Measurements from ENCODE around the gene ZNF212.

Gene ZNF212

GRCh38 chr7:149197675-149198074, 41.8 kb upstream of the ZNF212 start:
- H3K4me3 ChIP-seq (ENCODE audit: low read length) = no peak overlapping the region
- DNase-seq (ENCODE audit: low read depth) = peak; percentile 82
- TF ChIP-seq CTCF (IDR thresholded peaks at IDR 0.05; ENCODE audit: insufficient read depth, low read depth, low read length, missing control alignments) = no peak

GRCh38 chr7:149198161-149198816, 41.2 kb upstream of the ZNF212 start:
- TF ChIP-seq CTCF (IDR thresholded peaks at IDR 0.05; ENCODE audit: insufficient read depth, low read depth, low read length, missing control alignments) = no peak
- no peak overlapping the region for H3K4me3 ChIP-seq (ENCODE audit: low read length)
- no peak for DNase-seq (ENCODE audit: low read depth)

- peak; percentile 40 for DNase-seq (ENCODE audit: low read depth)
- H3K4me3 ChIP-seq (ENCODE audit: low read length) = no peak overlapping the region
- TF ChIP-seq CTCF (IDR thresholded peaks at IDR 0.05; ENCODE audit: insufficient read depth, low read depth, low read length, missing control alignments) = no peak
Observed at GRCh38 chr7:149199234-149199995, 40.0 kb upstream of the ZNF212 start.

GRCh38 chr7:149202831-149203231, 36.6 kb upstream of the ZNF212 start:
- no peak overlapping the region for H3K4me3 ChIP-seq (ENCODE audit: low read length)
- DNase-seq (ENCODE audit: low read depth) = peak; percentile 27
- TF ChIP-seq CTCF (IDR thresholded peaks at IDR 0.05; ENCODE audit: insufficient read depth, low read depth, low read length, missing control alignments) = no peak

GRCh38 chr7:149205690-149206381, 33.6 kb upstream of the ZNF212 start:
- TF ChIP-seq CTCF (IDR thresholded peaks at IDR 0.05; ENCODE audit: insufficient read depth, low read depth, low read length, missing control alignments) = no peak
- no peak overlapping the region for H3K4me3 ChIP-seq (ENCODE audit: low read length)
- DNase-seq (ENCODE audit: low read depth) = peak; percentile 52

- H3K4me3 ChIP-seq (ENCODE audit: low read length) = no peak overlapping the region
- DNase-seq (ENCODE audit: low read depth) = no peak
- TF ChIP-seq CTCF (IDR thresholded peaks at IDR 0.05; ENCODE audit: insufficient read depth, low read depth, low read length, missing control alignments) = no peak
Observed at GRCh38 chr7:149207324-149208035, 32.0 kb upstream of the ZNF212 start.
